Measurements from ENCODE around the gene TPI1.
"Not testable (repeated sequence)": the region's sequence is repeated elsewhere in the genome, so short reads cannot be mapped to it uniquely, and the experiment has no call there.

The TPI1 gene

DNA sequence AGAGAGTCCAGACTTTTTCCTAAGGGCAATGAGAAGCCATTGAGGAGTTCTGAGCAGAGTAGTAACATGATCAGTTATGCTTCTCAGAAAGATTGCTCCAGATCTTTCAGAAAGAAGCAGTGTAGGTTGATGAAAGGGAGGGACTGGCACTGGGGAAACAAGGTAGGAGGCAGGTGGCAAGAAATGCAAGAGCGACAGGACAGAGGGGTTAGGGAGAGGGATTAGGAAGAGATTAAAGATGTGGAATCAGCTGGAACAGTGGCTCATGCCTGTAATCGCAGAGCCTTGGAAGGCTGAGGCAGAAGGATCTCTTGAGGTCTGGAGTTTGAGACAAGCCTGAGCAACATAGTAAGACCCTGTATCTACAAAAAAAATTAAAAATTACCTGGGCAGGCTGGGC is 19.7 kb upstream of the TPI1 start:
- DNase-seq (ENCODE audit: low read depth) = no peak

DNA sequence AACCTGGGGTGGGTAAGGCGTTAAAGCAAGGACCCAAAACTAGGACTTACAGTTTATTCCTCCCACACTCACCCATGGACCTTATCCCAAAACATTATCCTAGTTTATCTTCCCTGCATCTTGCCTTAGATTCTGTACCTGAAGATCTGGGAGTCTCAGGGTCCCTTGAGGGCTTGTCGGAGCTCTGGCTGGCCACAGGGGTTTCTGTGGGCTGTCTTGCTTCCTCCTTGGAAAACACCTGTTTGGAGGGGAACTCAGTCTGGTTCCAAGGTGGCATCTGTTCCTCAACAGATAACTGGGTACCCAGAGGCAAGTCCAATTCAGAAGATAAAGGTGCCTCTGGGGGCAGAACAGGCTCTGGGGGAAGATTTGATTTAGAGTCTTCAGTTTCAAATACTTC is 17.9 kb upstream of the TPI1 start:
- no peak for DNase-seq (ENCODE audit: low read depth)

GRCh38 chr12:6849976-6850560 is 17.3 kb upstream of the TPI1 start:
- no peak for DNase-seq (ENCODE audit: low read depth)

DNA sequence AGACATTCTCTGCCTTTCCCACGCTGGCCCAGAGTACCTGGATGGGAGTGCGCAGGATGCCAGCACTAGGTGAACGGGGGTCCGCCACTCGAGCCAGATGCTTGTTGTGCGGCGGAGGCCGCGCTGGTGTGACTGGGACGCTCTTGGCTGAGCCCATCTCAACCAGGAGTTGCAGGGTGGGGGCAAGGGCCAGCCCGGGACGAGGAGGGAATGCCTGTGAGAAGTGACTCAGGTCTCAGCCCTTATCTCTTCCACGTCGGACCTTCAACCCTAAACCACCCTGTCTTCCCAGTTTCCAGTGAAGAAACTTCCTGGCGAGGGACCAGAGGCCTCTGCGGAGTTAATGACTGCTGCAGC is 16.6 kb upstream of the TPI1 start:
- no peak for DNase-seq (ENCODE audit: low read depth)

GRCh38 chr12:6851153-6851920 is 16.0 kb upstream of the TPI1 start, which contains the start of gene CDCA3:
Gene CDCA3 (minus strand): TSS chr12:6851286. CDS start chr12:6850952, 334 bp downstream.
- DNase-seq (ENCODE audit: low read depth) = peak; percentile 92

- DNase-seq (ENCODE audit: low read depth) = peak; percentile 98
Measured at GRCh38 chr12:6851921-6852650, 15.2 kb upstream of the TPI1 start, which contains the start of gene USP5. Gene USP5 (plus strand): TSS chr12:6852150. CDS start chr12:6852180, 30 bp downstream.

GRCh38 chr12:6852651-6853354 is 14.5 kb upstream of the TPI1 start:
- no peak for DNase-seq (ENCODE audit: low read depth)

- no peak for DNase-seq (ENCODE audit: low read depth)
Measured at GRCh38 chr12:6853626-6854025, 13.7 kb upstream of the TPI1 start.

DNA sequence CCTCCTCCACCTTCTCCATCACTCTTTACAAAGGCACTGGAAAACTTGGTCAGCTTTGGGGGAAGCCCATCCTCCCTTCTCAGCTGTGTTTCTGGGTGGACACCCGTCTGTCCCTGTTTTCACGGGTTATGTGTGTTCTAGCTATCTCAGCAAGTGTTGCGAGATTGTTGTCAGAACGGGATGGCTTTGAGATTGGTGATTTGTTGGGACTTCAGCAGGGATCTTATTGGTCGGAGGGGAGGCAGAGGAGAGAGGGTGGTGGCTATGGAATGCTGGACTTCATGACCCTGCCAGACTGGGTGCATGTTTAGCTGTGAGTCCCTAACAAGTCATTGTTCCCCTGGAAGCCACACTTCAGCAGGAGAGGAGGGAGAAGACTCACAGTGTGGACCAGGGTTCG is 13.3 kb upstream of the TPI1 start:
- DNase-seq (ENCODE audit: low read depth) = no peak

DNA sequence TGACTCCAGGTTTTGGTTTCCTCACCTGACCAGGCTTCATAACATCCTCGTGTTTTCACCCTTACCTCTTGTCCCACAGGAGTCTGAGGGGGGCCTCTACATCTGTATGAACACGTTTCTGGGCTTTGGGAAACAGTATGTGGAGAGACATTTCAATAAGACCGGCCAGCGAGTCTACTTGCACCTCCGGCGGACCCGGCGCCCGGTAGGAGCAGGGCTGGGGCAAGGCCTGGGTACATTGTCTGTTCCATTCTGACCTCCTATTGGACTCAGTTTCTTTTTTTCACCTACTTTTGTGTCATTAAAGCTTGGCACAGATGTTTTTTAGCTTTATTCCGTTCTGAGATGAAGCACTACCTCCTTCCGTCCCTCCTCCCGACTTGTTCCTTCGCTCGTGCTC is 12.0 kb upstream of the TPI1 start:
- no peak for DNase-seq (ENCODE audit: low read depth)

DNA sequence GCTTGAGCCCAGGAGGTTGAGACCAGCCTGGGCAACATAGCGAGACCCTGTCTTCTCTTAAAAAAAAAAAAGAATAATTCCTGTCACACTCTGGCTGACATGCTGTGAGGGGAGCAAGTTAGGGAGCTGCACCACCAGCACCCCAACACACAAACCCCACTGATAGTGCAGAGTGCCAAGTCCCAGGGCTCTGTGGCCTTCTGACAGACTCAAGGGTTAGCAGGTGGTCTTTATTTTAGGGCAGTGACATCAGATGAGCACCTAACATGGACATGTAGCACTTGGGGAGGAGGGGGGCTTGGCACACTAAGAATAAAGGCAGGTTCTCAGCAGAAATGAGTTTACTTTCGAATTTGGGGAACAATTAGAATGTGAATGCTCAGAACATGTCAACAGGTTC is 8.5 kb upstream of the TPI1 start:
- DNase-seq (ENCODE audit: low read depth) = no peak

- no peak for DNase-seq (ENCODE audit: low read depth)
Measured at GRCh38 chr12:6860116-6860515, 7.2 kb upstream of the TPI1 start.

DNA sequence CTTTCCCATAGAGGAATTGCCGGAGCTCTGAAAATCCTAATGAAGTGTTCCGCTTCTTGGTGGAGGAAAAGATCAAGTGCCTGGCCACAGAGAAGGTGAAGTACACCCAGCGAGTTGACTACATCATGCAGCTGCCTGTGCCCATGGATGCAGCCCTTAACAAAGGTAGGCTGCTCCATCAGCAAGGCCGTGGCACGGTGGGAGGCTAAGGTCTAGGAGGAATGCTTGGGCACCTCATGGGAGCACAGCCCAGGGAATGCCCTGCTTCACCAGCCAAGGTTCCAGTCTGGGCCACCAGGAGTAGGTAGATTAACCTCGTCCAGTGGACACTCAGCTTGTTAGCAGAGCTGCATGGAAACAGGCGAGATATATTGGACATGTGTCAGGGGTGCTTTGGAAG is 6.4 kb upstream of the TPI1 start:
- no peak for DNase-seq (ENCODE audit: low read depth)

- DNase-seq (ENCODE audit: low read depth) = no peak
Measured at GRCh38 chr12:6861391-6861790, 5.9 kb upstream of the TPI1 start.

DNA sequence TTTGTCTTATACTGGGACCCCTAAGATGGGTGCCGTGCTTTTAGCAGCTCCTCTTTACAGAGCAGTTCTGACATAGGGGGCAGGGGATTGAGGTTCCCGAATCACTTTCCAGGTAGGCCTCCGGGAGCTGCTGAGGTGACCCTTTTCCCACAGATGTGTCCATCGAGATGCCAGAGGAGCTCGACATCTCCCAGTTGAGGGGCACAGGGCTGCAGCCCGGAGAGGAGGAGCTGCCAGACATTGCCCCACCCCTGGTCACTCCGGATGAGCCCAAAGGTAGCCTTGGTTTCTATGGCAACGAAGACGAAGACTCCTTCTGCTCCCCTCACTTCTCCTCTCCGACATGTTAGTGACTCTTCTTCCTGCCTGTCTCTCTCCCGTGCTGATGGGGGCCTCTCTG is 4.3 kb upstream of the TPI1 start:
- DNase-seq (ENCODE audit: low read depth) = no peak

- no peak for DNase-seq (ENCODE audit: low read depth)
Measured at GRCh38 chr12:6863586-6864321, 3.6 kb upstream of the TPI1 start.

GRCh38 chr12:6865307-6865706 is 2.0 kb upstream of the TPI1 start:
- DNase-seq (ENCODE audit: low read depth) = not testable (repeated sequence)

DNA sequence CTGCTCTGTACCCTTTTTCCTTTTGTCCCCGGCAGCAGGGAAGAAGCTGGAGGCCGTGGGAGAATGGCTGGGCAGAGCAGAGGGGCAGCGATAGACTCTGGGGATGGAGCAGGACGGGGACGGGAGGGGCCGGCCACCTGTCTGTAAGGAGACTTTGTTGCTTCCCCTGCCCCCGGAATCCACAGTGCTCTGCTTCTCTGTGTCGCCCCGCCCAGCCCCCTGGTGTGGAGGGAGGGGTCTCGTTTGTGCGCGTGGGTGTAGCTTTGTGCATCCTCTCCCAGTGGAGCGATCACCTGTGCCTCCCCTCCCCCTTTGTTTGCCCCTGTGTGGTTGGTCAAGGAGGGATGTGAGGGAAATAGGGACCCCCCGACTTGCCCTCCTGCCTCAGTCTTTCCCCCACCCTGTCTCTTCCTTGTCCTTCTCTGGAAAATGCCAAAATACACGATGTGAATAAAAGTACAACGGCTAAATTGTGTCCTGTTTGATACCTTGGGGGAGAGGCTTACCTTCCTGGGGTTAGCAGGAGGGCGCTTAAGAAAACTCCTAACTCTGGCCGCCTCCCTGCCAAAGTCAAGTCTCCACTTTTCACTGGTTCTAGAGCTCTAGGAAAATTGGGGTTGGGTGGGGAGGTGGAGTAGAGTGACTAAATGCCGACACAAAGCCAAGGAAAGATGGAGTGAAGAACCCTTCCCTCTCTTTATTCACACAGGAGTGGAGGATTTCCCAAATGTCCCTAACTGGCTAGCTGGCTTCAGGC is 990 bp upstream of the TPI1 start:
- no peak for DNase-seq (ENCODE audit: low read depth)

- DNase-seq (ENCODE audit: low read depth) = no peak
Measured at GRCh38 chr12:6866920-6867412, 365 bp upstream of the TPI1 start.

- no peak for DNase-seq (ENCODE audit: low read depth)
Measured at GRCh38 chr12:6868211-6869048, 1.1 kb downstream of the TPI1 start.

Data from GM04503 (cell line).